ENCODE results near the gene PTPRK. TPM values are rescaled to one million over a fixed set of nuclear protein-coding genes. Genes with fewer than 3 reads are reported as not detected.

The PTPRK gene
- total and polyA plus RNA-seq, 10 of the 15 experiments (the other 5 are each of a cell fraction or from before 2014, with no cell fraction given): 0.23 to 1.9 (median 0.55) TPM

DNA sequence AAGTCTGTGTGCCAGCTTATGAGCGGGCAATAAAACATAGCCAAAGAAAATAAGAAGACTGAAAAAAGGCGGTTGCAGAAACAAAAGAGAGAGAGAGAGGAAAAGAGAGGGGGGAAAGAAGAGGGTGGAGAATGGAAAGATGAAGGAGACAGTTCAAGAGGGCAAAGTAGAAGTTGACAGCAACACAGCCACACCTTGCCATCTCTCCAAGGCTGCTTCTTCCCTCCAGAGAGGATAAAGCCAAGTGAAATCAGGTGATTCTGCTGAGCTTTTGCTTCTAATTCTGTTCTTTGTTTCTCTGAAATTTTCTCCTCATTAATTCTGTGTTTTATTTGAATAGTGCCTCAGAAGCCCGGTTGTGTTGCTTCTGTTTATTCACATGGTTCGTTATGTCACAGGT is 48.5 kb downstream of the PTPRK start:
- ChIA-PET CTCF (interaction anchor here (0.6 kb wide), 1 partner anchor 66 kb away, joined by 3 read pairs; no protein-coding TSS in a partner anchor), POLR2A (no interaction called here), RAD21 (ENCODE audit: unreplicated experiment) (no interaction called here), SMC1A (ENCODE audit: uncharacterized antibody, unreplicated experiment) (interaction anchor here (0.7 kb wide), 1 partner anchor 22 kb away, joined by 3 read pairs; no protein-coding TSS in a partner anchor)
- intact Hi-C loops (cut with micrococcal nuclease; ENCODE audit: unreplicated experiment): no loop called here
- no peak overlapping the region for H3K9ac ChIP-seq (ENCODE audit: control insufficient read depth, insufficient read depth, low read length)
- no peaks in the 10 kb centered on the region for H3K36me3 ChIP-seq (ENCODE audit: control insufficient read depth in 2 of 2, insufficient read depth in 2 of 2, low read length in 1 of 2)
- no peaks in the 10 kb centered on the region for H4K20me1 ChIP-seq (ENCODE audit: control insufficient read depth, insufficient read depth)
- FAIRE-seq: no peak
- no peak overlapping the region for H3K4me3 ChIP-seq
- BruUV-seq (replicated peaks): no TSS peak
- H3K27ac ChIP-seq (ENCODE audit: control insufficient read depth, insufficient read depth): no peak overlapping the region
- 42% methylated on average over 4 of the region's 4 CpGs for WGBS (ENCODE audit: insufficient coverage, insufficient replicate concordance, low lambda C conversion rate, missing lambda C conversion rate)
- H3K79me2 ChIP-seq (ENCODE audit: control insufficient read depth, insufficient read depth, low read length): no peaks in the 10 kb centered on the region
- no peak overlapping the region for H2AFZ ChIP-seq (ENCODE audit: control insufficient read depth, low read depth, low read length)
- no peak for DNase-seq (ENCODE audit: low read depth, low spot score)
- ATAC-seq: no peak
- in situ Hi-C loops (cut with MboI): no loop called here
- H3K4me2 ChIP-seq (ENCODE audit: control insufficient read depth, insufficient read depth): no peak overlapping the region
- H3K4me1 ChIP-seq (ENCODE audit: control insufficient read depth, insufficient read depth, low read length): no peaks in the 10 kb centered on the region
- no peaks in the 10 kb centered on the region for H3K9me3 ChIP-seq (replicated peaks; ENCODE audit: control insufficient read depth, insufficient read depth, low read length)
- H3K27me3 ChIP-seq (replicated peaks in 1 of 2; ENCODE audit: control insufficient read depth in 2 of 2, insufficient read depth in 2 of 2, low read length in 1 of 2): no peaks in the 10 kb centered on the region
- no peak for TF ChIP-seq CHD2 (IDR thresholded peaks at IDR 0.05; ENCODE audit: borderline replicate concordance, low read depth, low read length)
- no peak for TF ChIP-seq EED (IDR thresholded peaks at IDR 0.05; ENCODE audit: low read depth)
- TF ChIP-seq RCOR1 (conservative IDR thresholded peaks at IDR 0.05; ENCODE audit: low read depth, low read length): no peak
- TF ChIP-seq, protein P1, sequence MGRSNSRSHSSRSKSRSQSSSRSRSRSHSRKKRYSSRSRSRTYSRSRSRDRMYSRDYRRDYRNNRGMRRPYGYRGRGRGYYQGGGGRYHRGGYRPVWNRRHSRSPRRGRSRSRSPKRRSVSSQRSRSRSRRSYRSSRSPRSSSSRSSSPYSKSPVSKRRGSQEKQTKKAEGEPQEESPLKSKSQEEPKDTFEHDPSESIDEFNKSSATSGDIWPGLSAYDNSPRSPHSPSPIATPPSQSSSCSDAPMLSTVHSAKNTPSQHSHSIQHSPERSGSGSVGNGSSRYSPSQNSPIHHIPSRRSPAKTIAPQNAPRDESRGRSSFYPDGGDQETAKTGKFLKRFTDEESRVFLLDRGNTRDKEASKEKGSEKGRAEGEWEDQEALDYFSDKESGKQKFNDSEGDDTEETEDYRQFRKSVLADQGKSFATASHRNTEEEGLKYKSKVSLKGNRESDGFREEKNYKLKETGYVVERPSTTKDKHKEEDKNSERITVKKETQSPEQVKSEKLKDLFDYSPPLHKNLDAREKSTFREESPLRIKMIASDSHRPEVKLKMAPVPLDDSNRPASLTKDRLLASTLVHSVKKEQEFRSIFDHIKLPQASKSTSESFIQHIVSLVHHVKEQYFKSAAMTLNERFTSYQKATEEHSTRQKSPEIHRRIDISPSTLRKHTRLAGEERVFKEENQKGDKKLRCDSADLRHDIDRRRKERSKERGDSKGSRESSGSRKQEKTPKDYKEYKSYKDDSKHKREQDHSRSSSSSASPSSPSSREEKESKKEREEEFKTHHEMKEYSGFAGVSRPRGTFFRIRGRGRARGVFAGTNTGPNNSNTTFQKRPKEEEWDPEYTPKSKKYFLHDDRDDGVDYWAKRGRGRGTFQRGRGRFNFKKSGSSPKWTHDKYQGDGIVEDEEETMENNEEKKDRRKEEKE (IDR thresholded peaks at IDR 0.05): no peak
- no peak for TF ChIP-seq CREB1 (IDR thresholded peaks at IDR 0.05; ENCODE audit: low read depth)
- TF ChIP-seq PAX8 (IDR thresholded peaks at IDR 0.05): no peak
- TF ChIP-seq KAT2A (conservative IDR thresholded peaks at IDR 0.05; ENCODE audit: control insufficient read depth, low read depth, low read length): no peak
- TF ChIP-seq, protein P2, sequence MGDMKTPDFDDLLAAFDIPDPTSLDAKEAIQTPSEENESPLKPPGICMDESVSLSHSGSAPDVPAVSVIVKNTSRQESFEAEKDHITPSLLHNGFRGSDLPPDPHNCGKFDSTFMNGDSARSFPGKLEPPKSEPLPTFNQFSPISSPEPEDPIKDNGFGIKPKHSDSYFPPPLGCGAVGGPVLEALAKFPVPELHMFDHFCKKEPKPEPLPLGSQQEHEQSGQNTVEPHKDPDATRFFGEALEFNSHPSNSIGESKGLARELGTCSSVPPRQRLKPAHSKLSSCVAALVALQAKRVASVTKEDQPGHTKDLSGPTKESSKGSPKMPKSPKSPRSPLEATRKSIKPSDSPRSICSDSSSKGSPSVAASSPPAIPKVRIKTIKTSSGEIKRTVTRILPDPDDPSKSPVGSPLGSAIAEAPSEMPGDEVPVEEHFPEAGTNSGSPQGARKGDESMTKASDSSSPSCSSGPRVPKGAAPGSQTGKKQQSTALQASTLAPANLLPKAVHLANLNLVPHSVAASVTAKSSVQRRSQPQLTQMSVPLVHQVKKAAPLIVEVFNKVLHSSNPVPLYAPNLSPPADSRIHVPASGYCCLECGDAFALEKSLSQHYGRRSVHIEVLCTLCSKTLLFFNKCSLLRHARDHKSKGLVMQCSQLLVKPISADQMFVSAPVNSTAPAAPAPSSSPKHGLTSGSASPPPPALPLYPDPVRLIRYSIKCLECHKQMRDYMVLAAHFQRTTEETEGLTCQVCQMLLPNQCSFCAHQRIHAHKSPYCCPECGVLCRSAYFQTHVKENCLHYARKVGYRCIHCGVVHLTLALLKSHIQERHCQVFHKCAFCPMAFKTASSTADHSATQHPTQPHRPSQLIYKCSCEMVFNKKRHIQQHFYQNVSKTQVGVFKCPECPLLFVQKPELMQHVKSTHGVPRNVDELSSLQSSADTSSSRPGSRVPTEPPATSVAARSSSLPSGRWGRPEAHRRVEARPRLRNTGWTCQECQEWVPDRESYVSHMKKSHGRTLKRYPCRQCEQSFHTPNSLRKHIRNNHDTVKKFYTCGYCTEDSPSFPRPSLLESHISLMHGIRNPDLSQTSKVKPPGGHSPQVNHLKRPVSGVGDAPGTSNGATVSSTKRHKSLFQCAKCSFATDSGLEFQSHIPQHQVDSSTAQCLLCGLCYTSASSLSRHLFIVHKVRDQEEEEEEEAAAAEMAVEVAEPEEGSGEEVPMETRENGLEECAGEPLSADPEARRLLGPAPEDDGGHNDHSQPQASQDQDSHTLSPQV (IDR thresholded peaks at IDR 0.05): no peak
- TF ChIP-seq ASH2L (IDR thresholded peaks at IDR 0.05; ENCODE audit: borderline replicate concordance, low read depth): no peak
- no peak for TF ChIP-seq FOXM1 (IDR thresholded peaks at IDR 0.05; ENCODE audit: low read depth, low read length)
- no peak for TF ChIP-seq MTA3 (IDR thresholded peaks at IDR 0.05; ENCODE audit: borderline replicate concordance, low read length)
- TF ChIP-seq NKRF (conservative IDR thresholded peaks at IDR 0.05): no peak
- TF ChIP-seq USF1 (IDR thresholded peaks at IDR 0.05; ENCODE audit: borderline replicate concordance, extremely low read length, insufficient read depth, low read depth, low read length): no peak
- TF ChIP-seq EP300 (IDR thresholded peaks at IDR 0.05; ENCODE audit: borderline replicate concordance in 1 of 2, control insufficient read depth in 1 of 2, low read depth in 2 of 2, low read length in 2 of 2): no peak
- TF ChIP-seq RFX5 (IDR thresholded peaks at IDR 0.05; ENCODE audit: low read depth, low read length): no peak

Data from GM12878 (cell line).